A673 (cell line): ENCODE measurements around the gene PIGN. TPM values are rescaled to one million over a fixed set of nuclear protein-coding genes. Genes with fewer than 3 reads are reported as not detected.

Source experiments
- BruUV-seq: library from RNA; stranded (reverse); fragments of 400-500 nt; replicated peaks from 2 replicates; lab custom pipeline; 2021; lab: Mats Ljungman, UMichigan
- CTCF ChIA-PET: fragments of 300-600 bp; sonication (Branson Sonifier 250); formaldehyde crosslinking; loops from one replicate; lab custom pipeline; 2022; ENCODE audit warnings: antibody characterized with exemption; lab: Charles Lee
- POLR2A ChIA-PET: fragments of 300-600 bp; sonication (Branson Sonifier 250); formaldehyde crosslinking; loops from one replicate; lab custom pipeline; 2022; ENCODE audit warnings: antibody characterized with exemption; ENCODE audit not compliant: low non-redundant PET; lab: Charles Lee
- DNase-seq: peaks from one replicate; pipeline ENCODE4 v3.0.0-alpha.2; 2015; ENCODE audit warnings: low spot score
- H3K27ac ChIP-seq: fragments of 200-600 bp; sonication (generic); 2 replicates; pipeline ENCODE4 v1.5.1; 2016; ENCODE audit warnings: mixed run types, low read depth, mild to moderate bottlenecking, mixed read lengths, antibody characterized with exemption, low read length; ENCODE audit not compliant: poor library complexity, severe bottlenecking
- H3K27me3 ChIP-seq: fragments of 200-600 bp; sonication (generic); replicated peaks from 2 replicates; pipeline ENCODE4 v1.6.1; 2017; ENCODE audit warnings: mixed run types, low read depth, mild to moderate bottlenecking, mixed read lengths, antibody characterized with exemption, low read length; ENCODE audit not compliant: insufficient read depth, poor library complexity
- H3K36me3 ChIP-seq: fragments of 200-600 bp; sonication (generic); 2 replicates; pipeline ENCODE4 v1.6.1; 2016; ENCODE audit warnings: mixed run types, mild to moderate bottlenecking, mixed read lengths, antibody characterized with exemption, low read length; ENCODE audit not compliant: insufficient read depth, poor library complexity, severe bottlenecking
- H3K4me1 ChIP-seq: fragments of 200-600 bp; sonication (generic); 2 replicates; pipeline ENCODE4 v1.6.1; 2017; ENCODE audit warnings: mixed run types, mild to moderate bottlenecking, mixed read lengths, antibody characterized with exemption, low read length; ENCODE audit not compliant: insufficient read depth, poor library complexity, severe bottlenecking
- H3K4me3 ChIP-seq: fragments of 200-600 bp; sonication (generic); 2 replicates; pipeline ENCODE4 v1.5.1; 2016; ENCODE audit warnings: low read depth, mixed run types, mild to moderate bottlenecking, mixed read lengths, low read length; ENCODE audit not compliant: poor library complexity, severe bottlenecking
- H3K9me3 ChIP-seq: fragments of 200-600 bp; sonication (generic); 2 replicates; pipeline ENCODE4 v1.6.1; 2016; ENCODE audit warnings: mixed run types, low read depth, mild to moderate bottlenecking, mixed read lengths, antibody characterized with exemption, low read length; ENCODE audit not compliant: poor library complexity, severe bottlenecking
- EZH2 ChIP-seq: fragments of 200-600 bp; sonication (generic); IDR thresholded peaks from 2 replicates; pipeline ENCODE4 v1.6.1; 2017; ENCODE audit warnings: borderline replicate concordance, low read depth, mild to moderate bottlenecking, mixed read lengths, antibody characterized with exemption, low read length; ENCODE audit not compliant: poor library complexity, severe bottlenecking
- intact Hi-C: fragments of 100-400 bp; cut with micrococcal nuclease; formaldehyde crosslinking; loops from one replicate; pipeline ENCODE4 v1.10.0; 2022; ENCODE audit not compliant: unreplicated experiment
- total RNA-seq: library from RNA; stranded (reverse); gene quantifications from 2 replicates; pipeline ENCODE4 v1.2.3, GENCODE V29; 2021
- TF ChIP-seq, protein P1 (sequence below): fragments of 300-800, 200-600 bp; sonication (generic); conservative IDR thresholded peaks from 2 replicates; pipeline ENCODE4 v1.5.1; 2017; ENCODE audit warnings: low read depth, mild to moderate bottlenecking, antibody characterized with exemption, low read length, moderate library complexity, mixed read lengths

PIGN gene
- total RNA-seq, 1 experiment from 2014 or later, result 23.8 TPM

GRCh38 chr18:62033756-62034155 lies 153.1 kb downstream of the PIGN start:
- H3K36me3 ChIP-seq, result no peaks in the 10 kb centered on the region
- no peaks in the 10 kb centered on the region for H3K4me1 ChIP-seq
- H3K9me3 ChIP-seq, result no peaks in the 10 kb centered on the region
- CTCF ChIA-PET, result no interaction called here
- no TSS peak for BruUV-seq
- intact Hi-C loops, result no loop called here
- H3K4me3 ChIP-seq, result no peak overlapping the region
- no peak for TF ChIP-seq EZH2
- TF ChIP-seq, protein P1, sequence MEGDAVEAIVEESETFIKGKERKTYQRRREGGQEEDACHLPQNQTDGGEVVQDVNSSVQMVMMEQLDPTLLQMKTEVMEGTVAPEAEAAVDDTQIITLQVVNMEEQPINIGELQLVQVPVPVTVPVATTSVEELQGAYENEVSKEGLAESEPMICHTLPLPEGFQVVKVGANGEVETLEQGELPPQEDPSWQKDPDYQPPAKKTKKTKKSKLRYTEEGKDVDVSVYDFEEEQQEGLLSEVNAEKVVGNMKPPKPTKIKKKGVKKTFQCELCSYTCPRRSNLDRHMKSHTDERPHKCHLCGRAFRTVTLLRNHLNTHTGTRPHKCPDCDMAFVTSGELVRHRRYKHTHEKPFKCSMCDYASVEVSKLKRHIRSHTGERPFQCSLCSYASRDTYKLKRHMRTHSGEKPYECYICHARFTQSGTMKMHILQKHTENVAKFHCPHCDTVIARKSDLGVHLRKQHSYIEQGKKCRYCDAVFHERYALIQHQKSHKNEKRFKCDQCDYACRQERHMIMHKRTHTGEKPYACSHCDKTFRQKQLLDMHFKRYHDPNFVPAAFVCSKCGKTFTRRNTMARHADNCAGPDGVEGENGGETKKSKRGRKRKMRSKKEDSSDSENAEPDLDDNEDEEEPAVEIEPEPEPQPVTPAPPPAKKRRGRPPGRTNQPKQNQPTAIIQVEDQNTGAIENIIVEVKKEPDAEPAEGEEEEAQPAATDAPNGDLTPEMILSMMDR, result no peak
- no peaks in the 10 kb centered on the region for H3K27me3 ChIP-seq
- DNase-seq, result no peak
- H3K27ac ChIP-seq, result no peak overlapping the region
- POLR2A ChIA-PET, result no interaction called here

GRCh38 chr18:62033207-62033606 lies 153.6 kb downstream of the PIGN start:
- BruUV-seq, result no TSS peak

DNA sequence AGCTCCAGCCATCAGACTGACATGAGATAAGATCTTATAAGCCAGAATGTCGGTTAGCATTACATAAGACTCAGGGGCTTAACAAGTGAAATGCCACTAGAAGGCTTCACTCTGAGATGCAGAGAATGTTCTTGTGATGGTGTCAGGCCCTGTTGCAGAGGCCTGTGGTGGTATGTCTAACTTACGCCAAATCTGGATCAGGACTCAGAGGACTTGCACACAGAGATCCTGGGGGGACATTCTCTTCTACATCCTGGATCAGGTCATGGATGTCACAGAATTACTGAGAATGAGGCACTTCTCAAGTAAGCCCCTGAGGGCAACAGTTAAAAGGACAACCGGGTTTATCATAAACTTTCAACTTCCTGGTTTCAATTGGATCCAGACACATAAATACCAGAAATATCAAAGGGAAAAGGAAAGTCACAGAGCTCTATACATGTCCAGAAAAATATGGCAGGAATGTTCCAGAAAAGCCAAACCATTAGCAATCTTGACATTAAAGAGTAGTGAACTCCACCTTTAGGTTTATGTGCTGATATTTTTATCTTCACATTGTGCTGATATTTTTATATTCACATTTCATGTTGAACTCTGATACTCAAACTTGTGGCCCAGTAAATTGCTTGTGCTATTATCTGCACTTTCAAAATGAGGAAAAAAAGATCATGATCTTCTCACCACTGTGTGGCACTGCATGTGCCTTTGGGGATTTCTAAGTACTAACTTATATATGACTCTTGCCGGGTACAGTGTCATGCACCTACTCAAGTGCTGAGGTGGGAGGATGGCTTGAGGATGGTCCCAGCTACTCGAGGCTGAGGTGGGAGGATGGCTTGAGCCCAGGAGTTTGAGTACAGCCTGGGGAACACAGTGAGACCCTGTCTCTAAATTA lies 156.5 kb downstream of the PIGN start:
- Histone ChIP-seq H3K27me3 (no peaks in the 10 kb centered on the region), H3K9me3 (no peaks in the 10 kb centered on the region), H3K4me1 (no peaks in the 10 kb centered on the region), H3K4me3 (no peak overlapping the region), H3K27ac (no peak overlapping the region), H3K36me3 (no peaks in the 10 kb centered on the region)
- TF ChIP-seq EZH2, result no peak
- TF ChIP-seq, protein P1, result no peak
- intact Hi-C loops, result no loop called here
- no TSS peak for BruUV-seq
- ChIA-PET CTCF (no interaction called here), POLR2A (no interaction called here)
- peak; percentile 14 for DNase-seq

More at GRCh38 chr18:62033207-62033606, 153.6 kb downstream of the PIGN start:
- intact Hi-C loops, result no loop called here
- Histone ChIP-seq H3K4me1 (no peaks in the 10 kb centered on the region), H3K27ac (no peak overlapping the region), H3K9me3 (no peaks in the 10 kb centered on the region), H3K27me3 (no peaks in the 10 kb centered on the region), H3K36me3 (no peaks in the 10 kb centered on the region), H3K4me3 (no peak overlapping the region)
- ChIA-PET CTCF (no interaction called here), POLR2A (no interaction called here)
- TF ChIP-seq EZH2, result no peak
- TF ChIP-seq, protein P1, result no peak
- DNase-seq, result no peak
